HG03439 (cell line): ENCODE measurements around the gene FAHD1.
"Not testable (repeated sequence)": the region's sequence is repeated elsewhere in the genome, so short reads cannot be mapped to it uniquely, and the experiment has no call there.

Experiments used
- ATAC-seq: cut with Tn5 transposase; IDR thresholded peaks from one replicate; pipeline ENCODE4 v1.9.1; 2021; ENCODE audit warnings: mild to moderate bottlenecking, moderate library complexity; ENCODE audit not compliant: unreplicated experiment

The FAHD1 gene

GRCh38 chr16:1788708-1789100 is 38.3 kb upstream of the FAHD1 start:
- ATAC-seq, result no peak

DNA sequence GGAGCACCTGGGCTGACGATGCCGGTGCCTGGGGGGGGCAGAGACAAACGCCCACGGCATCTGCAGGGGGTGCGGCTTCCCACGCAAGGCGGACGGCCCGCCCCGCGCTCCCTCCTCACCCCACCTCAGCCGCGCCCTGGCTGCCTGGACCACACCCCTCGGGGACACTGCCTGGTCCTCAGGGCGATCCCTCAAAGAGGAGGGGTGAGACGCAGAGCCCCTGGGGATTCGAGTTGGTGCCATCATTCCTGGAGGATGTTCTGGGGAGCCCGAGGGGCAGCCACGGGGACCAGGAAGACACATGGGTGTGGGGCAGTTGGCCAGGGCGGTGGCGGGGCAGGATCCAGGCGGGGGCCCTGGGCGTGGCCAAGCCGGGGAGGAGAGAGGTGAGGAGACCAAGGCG is 37.4 kb upstream of the FAHD1 start:
- no peak for ATAC-seq

DNA sequence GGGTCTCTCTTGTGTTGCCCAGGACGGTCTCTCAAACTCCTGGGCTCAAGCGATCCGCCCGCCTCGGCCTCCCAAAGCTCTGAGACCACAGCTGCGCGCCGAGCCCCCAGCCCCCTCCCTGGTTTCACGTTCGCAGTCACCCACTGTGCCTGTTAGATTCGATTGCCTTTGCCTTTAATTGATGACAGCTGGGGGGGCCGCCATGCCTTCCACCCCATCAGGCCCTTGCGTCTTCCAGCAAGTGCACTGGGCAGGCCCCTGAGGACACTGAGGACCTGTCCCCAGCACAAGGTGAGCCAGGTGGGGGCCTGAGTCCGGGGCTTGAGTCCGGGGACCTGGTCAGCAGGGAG is 36.8 kb upstream of the FAHD1 start:
- no peak for ATAC-seq

- ATAC-seq, result no peak
Measured at GRCh38 chr16:1790611-1791255, 36.3 kb upstream of the FAHD1 start.

GRCh38 chr16:1791256-1791942 is 35.6 kb upstream of the FAHD1 start:
- no peak for ATAC-seq

- ATAC-seq, result no peak
Measured at GRCh38 chr16:1791943-1792812, 34.8 kb upstream of the FAHD1 start.

DNA sequence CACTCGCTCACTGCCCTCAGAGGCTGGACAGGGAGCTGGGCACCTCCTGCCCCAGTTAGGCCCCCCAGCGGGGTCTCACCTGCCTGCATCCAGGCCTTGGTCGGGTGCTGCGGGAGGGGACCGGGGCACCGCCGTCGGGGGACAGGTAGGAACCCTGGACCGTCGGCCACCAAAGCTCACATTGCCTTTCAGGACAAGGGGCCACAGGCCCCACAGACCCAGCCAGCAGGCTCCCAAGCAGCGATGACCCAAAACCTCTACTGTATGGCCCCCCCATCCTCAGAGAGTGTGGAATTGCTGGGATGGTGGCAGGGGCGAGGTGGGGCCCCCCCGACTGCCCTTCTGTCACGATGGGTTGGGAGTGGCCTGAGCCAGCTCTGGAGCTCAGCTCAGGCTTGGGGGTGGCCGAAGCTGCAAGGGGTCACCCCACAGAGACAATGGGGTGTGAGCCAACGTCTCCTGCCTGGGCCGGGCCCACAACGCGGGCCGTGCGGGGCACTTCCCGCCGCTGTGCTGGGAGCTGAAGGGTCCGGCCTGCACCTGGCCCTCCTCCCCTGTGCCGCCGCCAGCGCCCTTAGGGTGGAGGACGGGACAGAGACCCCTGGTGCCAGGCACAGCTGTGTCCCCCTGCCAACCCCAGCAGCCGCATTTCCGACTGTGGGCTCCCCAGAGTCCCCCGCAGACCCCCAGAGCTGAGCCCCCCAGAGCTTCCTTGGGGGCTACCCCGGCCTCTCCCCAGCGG is 34.0 kb upstream of the FAHD1 start:
- ATAC-seq, result no peak

DNA sequence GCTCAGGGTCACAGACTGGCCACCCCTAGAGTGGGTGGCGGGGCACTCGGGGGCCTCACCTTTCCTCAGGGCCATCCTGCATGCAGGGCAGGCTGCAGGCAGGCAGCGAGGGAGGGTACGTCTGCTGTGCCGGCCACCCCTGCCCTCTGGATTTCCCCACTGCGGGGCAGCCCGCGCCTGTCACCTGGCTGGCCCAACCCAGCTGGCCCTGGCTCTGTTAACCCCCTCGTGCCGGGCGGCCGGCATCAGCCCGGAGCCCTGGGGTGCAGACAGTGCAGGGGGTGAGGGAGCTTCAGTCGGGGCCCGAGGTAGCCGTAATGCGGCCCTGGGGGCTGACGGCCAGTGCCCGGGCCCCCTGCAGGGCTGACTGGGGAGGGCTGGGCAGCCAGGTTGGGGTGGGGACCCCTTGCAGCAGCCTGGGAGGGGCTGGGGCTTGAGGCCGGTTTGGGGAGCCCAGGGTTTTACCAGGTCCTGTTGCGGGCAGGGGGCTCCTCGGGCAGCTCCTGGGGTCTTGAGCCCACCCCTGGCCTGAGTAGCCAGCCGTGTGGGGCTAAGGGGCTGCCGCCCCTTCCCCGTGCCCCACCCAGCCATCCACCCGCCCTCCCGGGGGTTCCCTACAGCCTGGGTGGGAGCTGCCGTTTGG is 33.3 kb upstream of the FAHD1 start, which contains the start of gene IGFALS:
Gene IGFALS, minus strand, starts transcription at position 128 of the 643 bp plus-strand sequence. Its CDS starts 53 bp downstream, at position 75.
- no peak for ATAC-seq

GRCh38 chr16:1794221-1794871 is 32.7 kb upstream of the FAHD1 start:
- no peak for ATAC-seq

DNA sequence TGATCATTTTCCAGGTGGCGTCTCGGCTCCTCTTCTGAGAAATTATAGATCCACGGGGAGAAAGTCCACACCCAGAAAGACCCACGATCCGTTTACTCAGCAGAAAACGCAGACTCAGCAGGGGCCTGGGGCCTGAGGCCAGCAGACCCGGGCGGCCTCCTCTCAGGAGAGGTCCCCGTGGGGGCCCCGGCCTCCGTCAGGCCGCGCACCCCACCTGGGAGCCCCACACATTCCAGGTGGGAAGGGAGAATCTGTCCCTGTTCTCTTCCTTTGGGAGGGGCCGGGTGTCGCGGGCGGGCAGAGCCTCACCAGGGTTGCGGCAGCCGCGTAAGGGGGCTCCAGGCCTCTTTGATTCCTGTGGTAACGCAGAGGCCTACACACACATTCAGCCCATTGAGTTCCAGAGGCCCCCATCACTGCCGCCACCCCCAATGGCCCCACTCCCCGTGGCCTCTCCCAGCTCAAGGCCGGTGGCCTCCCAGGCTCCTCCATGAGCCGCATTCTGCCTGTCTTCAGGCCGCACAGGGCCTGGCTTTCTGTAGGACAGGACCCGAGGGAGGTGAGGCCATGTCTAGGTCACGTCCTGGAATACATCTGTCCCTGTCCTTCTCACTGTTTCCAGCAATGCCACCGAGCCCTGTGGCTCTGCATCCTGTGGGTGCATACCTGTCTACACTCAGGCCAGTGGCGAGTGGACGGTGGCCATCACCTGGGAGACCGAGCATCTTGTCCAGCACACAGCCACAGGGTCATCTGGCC is 31.9 kb upstream of the FAHD1 start:
- ATAC-seq, result no peak

GRCh38 chr16:1799263-1799662 is 27.7 kb upstream of the FAHD1 start:
- not testable (repeated sequence) for ATAC-seq

DNA sequence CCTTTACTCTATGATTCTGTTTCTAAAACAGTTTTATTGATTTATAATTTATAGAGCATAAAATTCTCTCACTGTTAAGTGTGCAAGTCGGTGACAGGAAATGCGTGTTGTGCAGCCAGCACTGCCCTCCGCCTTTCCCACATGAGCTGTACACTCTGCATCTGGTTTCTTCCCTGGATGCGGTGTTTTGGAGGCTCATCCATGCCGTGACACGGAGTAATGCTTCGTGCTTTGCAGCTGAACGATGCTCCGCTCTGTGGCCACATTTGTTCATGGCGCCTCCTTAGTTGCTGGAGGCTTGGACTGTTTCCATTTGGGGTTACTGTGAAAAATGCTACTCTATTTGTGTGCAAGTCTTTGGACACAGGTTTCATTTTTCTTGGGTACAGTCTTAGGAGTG is 26.3 kb upstream of the FAHD1 start:
- no peak for ATAC-seq

DNA sequence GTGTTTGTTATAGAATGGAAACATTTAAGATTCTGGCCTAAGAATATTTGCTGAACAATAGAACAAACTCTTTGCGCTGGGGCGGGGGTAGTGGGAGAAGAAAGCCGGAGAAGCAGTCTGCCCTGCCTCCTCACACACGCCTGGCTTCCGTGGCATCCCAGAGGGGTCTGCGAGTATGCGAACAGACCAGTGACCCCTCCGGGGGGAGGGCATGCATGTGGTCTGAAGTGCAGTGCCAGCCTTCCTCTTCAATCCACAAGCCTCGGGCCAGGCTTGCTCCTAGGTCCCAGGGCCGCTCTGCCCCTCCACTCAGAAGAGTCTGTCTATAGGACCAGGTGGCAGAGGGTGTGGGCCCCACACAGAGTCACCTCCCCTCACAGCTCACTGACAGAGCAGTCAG is 19.4 kb upstream of the FAHD1 start:
- ATAC-seq, result no peak

- no peak for ATAC-seq
Measured at GRCh38 chr16:1808691-1809090, 18.3 kb upstream of the FAHD1 start.

DNA sequence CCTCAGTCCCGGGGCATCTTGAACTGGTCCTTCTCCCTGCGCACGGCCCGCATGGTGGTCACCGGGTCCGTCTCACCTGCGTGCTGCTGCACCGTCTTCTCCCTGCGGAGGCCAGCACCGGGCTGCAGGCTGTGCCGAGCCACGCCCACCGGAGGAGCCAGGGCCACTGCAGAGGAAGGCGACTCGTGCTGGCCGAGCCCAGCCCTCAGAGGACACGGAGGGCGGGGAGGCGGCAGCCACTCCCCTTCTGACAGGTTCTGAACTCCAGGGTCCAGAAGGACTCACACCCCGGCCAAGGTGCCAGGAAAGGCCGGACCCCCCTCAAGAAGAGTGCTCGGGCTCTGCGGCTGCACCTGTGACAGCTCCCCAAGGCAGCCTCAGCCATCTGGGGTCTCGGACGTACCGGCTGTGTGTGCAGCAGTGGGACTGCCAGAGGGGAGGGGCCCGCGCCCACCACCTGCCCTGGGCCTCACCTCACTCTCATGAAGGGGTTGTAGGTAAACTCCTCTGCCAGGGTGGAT is 17.7 kb upstream of the FAHD1 start:
- no peak for ATAC-seq

- no peak for ATAC-seq
Measured at GRCh38 chr16:1810106-1810505, 16.9 kb upstream of the FAHD1 start.

DNA sequence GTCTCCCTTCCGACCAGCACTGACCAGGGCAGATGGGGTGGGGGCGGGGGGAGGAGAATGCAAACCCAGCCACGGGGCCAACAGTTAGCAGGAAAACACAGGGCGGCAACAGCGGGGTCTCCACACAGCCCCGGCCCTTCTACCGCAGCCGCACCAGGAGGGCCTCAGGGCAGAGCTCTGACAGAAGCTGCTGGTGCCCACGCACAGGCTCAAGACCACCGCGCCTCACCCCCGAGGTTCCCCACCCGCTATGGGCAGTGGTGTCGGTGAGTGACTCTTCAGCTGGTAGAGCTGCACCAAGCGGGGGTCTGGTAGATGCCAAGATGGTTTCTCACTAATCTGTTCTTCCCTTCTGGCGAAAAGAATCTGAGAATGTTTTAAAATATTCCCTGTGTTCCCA is 16.5 kb upstream of the FAHD1 start:
- ATAC-seq, result no peak

- no peak for ATAC-seq
Measured at GRCh38 chr16:1812732-1813163, 14.3 kb upstream of the FAHD1 start.

DNA sequence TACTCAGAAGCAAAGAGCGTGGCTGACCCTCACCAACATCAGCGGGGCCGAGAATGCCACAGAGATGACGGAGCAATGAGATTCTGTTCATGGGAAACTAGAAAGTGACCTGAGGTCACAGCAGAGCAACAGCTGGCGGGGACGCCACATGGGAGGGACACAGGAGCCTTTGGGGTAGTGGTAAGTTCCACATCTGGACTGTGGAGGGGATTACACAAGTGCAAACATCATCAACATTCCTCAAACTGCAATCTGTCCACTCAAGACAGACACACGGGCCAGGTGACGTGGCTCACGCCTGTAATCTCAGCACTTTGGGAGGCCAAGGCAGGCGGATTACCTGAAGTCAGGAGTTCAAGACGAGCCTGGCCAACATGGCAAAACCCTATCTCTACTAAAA is 11.5 kb upstream of the FAHD1 start:
- no peak for ATAC-seq
